Measurements from ENCODE around the gene ATN1. TPM values are rescaled to one million over a fixed set of nuclear protein-coding genes. Genes with fewer than 3 reads are reported as not detected.
A peak's percentile ranks its signal among the peaks of the same experiment; 100 is the strongest.

Gene ATN1
- total and polyA plus RNA-seq, 11 donors, result 38.4 to 82.9 (median 65.6) TPM

GRCh38 chr12:6957741-6958608 is 30.2 kb downstream of the ATN1 start:
- intact Hi-C loops (cut with DNase I), result no loop called here
- Histone ChIP-seq H3K27me3 (no peaks in the 10 kb centered on the region), H3K4me1 (peaks cover 2 to 100% (median 48%) of the 10 kb centered on the region in 12 donors), H3K9me3 (no peaks in the 10 kb centered on the region), H3K4me3 (peak overlapping the region in 1 of 12 donors; percentile 42), H3K27ac (peak overlapping the region in 10 of 12 donors; percentile 71 to 97 (median 86)), H3K36me3 (peaks cover 0 to 55% (median 0%) of the 10 kb centered on the region in 9 donors)
- ATAC-seq (no peak), DNase-seq (peak in 1 of 5 donors; percentile 20)
- TF ChIP-seq CTCF (IDR thresholded peaks at IDR 0.05), result no peak
- 88 to 91% (median 90%) methylated on average over 26 to 28 of the region's 28 CpGs for WGBS, 4 donors

- Histone ChIP-seq H3K36me3 (peaks cover 0 to 55% (median 0%) of the 10 kb centered on the region in 9 donors), H3K27ac (peak overlapping the region; percentile 21 to 97 (median 83)), H3K4me1 (peaks cover 2 to 93% (median 42%) of the 10 kb centered on the region in 12 donors), H3K27me3 (no peaks in the 10 kb centered on the region), H3K9me3 (no peaks in the 10 kb centered on the region), H3K4me3 (peak overlapping the region in 7 of 12 donors; percentile 14 to 42 (median 24))
- ATAC-seq (no peak), DNase-seq (peak in 1 of 5 donors; percentile 20)
- TF ChIP-seq POLR2A (IDR thresholded peaks at IDR 0.05) (no peak), CTCF (IDR thresholded peaks at IDR 0.05) (no peak)
- intact Hi-C loops (cut with DNase I), result no loop called here
- 58 to 65% (median 60%) methylated on average over 10 of the region's 10 CpGs for WGBS, 4 donors
Observed at GRCh38 chr12:6958609-6959057, 30.9 kb downstream of the ATN1 start.

GRCh38 chr12:6959058-6959804 is 31.5 kb downstream of the ATN1 start:
- Histone ChIP-seq H3K27ac (peak overlapping the region; percentile 21 to 97 (median 83)), H3K9me3 (no peaks in the 10 kb centered on the region), H3K36me3 (peaks cover 0 to 55% (median 0%) of the 10 kb centered on the region in 9 donors), H3K4me1 (peaks cover 2 to 87% (median 37%) of the 10 kb centered on the region in 12 donors), H3K27me3 (no peaks in the 10 kb centered on the region), H3K4me3 (peak overlapping the region in 8 of 12 donors; percentile 9 to 42 (median 23))
- intact Hi-C loops (cut with DNase I), result no loop called here
- WGBS, 4 donors, result 41 to 60% (median 52%) methylated on average over 19 to 24 of the region's 24 CpGs
- TF ChIP-seq POLR2A (IDR thresholded peaks at IDR 0.05) (peak in 1 of 2 donors; percentile 16), CTCF (IDR thresholded peaks at IDR 0.05) (no peak)
- DNase-seq, result peak in 2 of 5 donors; percentile 54 to 64
- ATAC-seq, result peak; percentile 8 to 68 (median 17)

All from heart left ventricle (tissue), 16 donors.